DOHH2 (cell line): ENCODE measurements around the gene CSN2.

Experiments used
- H3F3A ChIP-seq: fragments of 200-600 bp; sonication (generic), shearing (Covaris generic); 2 replicates; pipeline ENCODE4 v1.6.0; 2016; ENCODE audit warnings: antibody characterized with exemption, mild to moderate bottlenecking; ENCODE audit not compliant: control insufficient read depth, insufficient read depth
- H3K27ac ChIP-seq: fragments of 200-600 bp; sonication (generic); 2 replicates; pipeline ENCODE4 v1.5.1; 2014; ENCODE audit warnings: low read depth, mild to moderate bottlenecking, low read length, moderate library complexity
- H3K27me3 ChIP-seq: fragments of 200-600 bp; sonication (generic); 2 replicates; pipeline ENCODE4 v1.6.1; 2014; ENCODE audit warnings: mild to moderate bottlenecking, low read length, mixed read lengths; ENCODE audit not compliant: control insufficient read depth
- H3K36me3 ChIP-seq: fragments of 200-600 bp; sonication (generic); 2 replicates; pipeline ENCODE4 v1.6.1; 2014; ENCODE audit warnings: mild to moderate bottlenecking, low read length, moderate library complexity, mixed read lengths; ENCODE audit not compliant: control insufficient read depth
- H3K4me1 ChIP-seq: fragments of 200-600 bp; sonication (generic); 2 replicates; pipeline ENCODE4 v1.6.1; 2014; ENCODE audit warnings: mild to moderate bottlenecking, low read length, mixed read lengths; ENCODE audit not compliant: control insufficient read depth
- H3K4me2 ChIP-seq: fragments of 200-600 bp; sonication (generic); 2 replicates; pipeline ENCODE4 v1.6.0; 2014; ENCODE audit warnings: mild to moderate bottlenecking, low read length, moderate library complexity
- H3K4me3 ChIP-seq: fragments of 200-600 bp; sonication (generic); 2 replicates; pipeline ENCODE4 v1.5.1; 2014; ENCODE audit warnings: mild to moderate bottlenecking, low read length, mixed read lengths
- H3K79me2 ChIP-seq: fragments of 200-600 bp; sonication (generic); 2 replicates; pipeline ENCODE4 v1.6.1; 2014; ENCODE audit warnings: mild to moderate bottlenecking, low read length, mixed read lengths; ENCODE audit not compliant: control insufficient read depth
- H3K9me2 ChIP-seq: fragments of 200-600 bp; sonication (generic); replicated peaks from 2 replicates; pipeline ENCODE4 v1.6.1; 2014; ENCODE audit warnings: mild to moderate bottlenecking, low read length, mixed read lengths; ENCODE audit not compliant: control insufficient read depth
- H3K9me3 ChIP-seq: fragments of 200-600 bp; sonication (generic); 2 replicates; pipeline ENCODE4 v1.6.1; 2014; ENCODE audit warnings: antibody characterized with exemption, low read length, mixed read lengths; ENCODE audit not compliant: control insufficient read depth, insufficient read depth
- H4K20me1 ChIP-seq: fragments of 200-600 bp; sonication (generic); 2 replicates; pipeline ENCODE4 v1.6.0; 2014; ENCODE audit warnings: low read depth, mild to moderate bottlenecking, antibody characterized with exemption, low read length, moderate library complexity; ENCODE audit not compliant: control insufficient read depth, insufficient read depth
- CTCF ChIP-seq: fragments of 200-600 bp; sonication (generic); IDR thresholded peaks from one replicate; pipeline ENCODE4 v1.5.1; 2014; ENCODE audit warnings: antibody characterized with exemption, mild to moderate bottlenecking, low read depth, low read length; ENCODE audit not compliant: poor library complexity, severe bottlenecking
- EZH2phosphoT487 ChIP-seq: fragments of 200-600 bp; sonication (generic); IDR thresholded peaks from 2 replicates; pipeline ENCODE4 v1.6.1; 2017; ENCODE audit warnings: borderline replicate concordance, mild to moderate bottlenecking, antibody characterized with exemption, low read length, moderate library complexity, mixed read lengths

The CSN2 gene

GRCh38 chr4:69907151-69907550 is 58.4 kb downstream of the CSN2 start:
- peaks cover 16% of the 10 kb centered on the region for H3K4me1 ChIP-seq

More at GRCh38 chr4:69907151-69907550, 58.4 kb downstream of the CSN2 start:
- Histone ChIP-seq H3K27ac (no peak overlapping the region), H3K27me3 (no peaks in the 10 kb centered on the region), H3F3A (no peaks in the 10 kb centered on the region), H3K4me3 (no peak overlapping the region), H3K36me3 (no peaks in the 10 kb centered on the region), H3K4me2 (no peak overlapping the region), H3K9me2 (no peaks in the 10 kb centered on the region), H4K20me1 (no peaks in the 10 kb centered on the region), H3K79me2 (no peaks in the 10 kb centered on the region), H3K9me3 (no peaks in the 10 kb centered on the region)
- TF ChIP-seq CTCF (no peak), EZH2phosphoT487 (no peak)
